Body of pancreas (tissue), 4 donors: ENCODE results near the gene ST6GAL1. TPM values are rescaled to one million over a fixed set of nuclear protein-coding genes. Genes with fewer than 3 reads are reported as not detected.
A peak's percentile ranks its signal among the peaks of the same experiment; 100 is the strongest.

ENCODE experiments used
- ATAC-seq: fragments of 150-250 bp; one replicate; pipeline ENCODE4 v1.9.1; 2016
- DNase-seq, 4 donors: peaks; one replicate each; pipeline ENCODE4 v3.0.0-alpha.2; 2019
- H3K27ac ChIP-seq, 4 donors: fragments of 200-600 bp; sonication (generic); 1 replicate in 3 of 4; 2 replicates in 1 of 4; pipeline versions ENCODE4 v1.5.1 to v1.6.1; 2016 to 2019; ENCODE audit warnings: mild to moderate bottlenecking in 1 of 4, mixed read lengths in 1 of 4, moderate library complexity in 1 of 4
- H3K27me3 ChIP-seq, 2 donors: fragments of 200-600 bp; sonication (generic); one replicate each; pipeline ENCODE4 v1.6.0; 2016; ENCODE audit warnings: mild to moderate bottlenecking in 1 of 2
- H3K36me3 ChIP-seq, 2 donors: fragments of 200-600 bp; sonication (generic); replicated peaks in 1 of 2; 2 replicates each; pipeline ENCODE4 v1.5.1; 2016; ENCODE audit warnings: low read depth in 2 of 2; ENCODE audit not compliant: insufficient read depth in 1 of 2
- H3K4me1 ChIP-seq: fragments of 200-600 bp; sonication (generic); one replicate; pipeline ENCODE4 v1.6.0; 2016
- H3K4me3 ChIP-seq, 2 donors: fragments of 200-600 bp; sonication (generic); 1 replicate in 1 of 2; 2 replicates in 1 of 2; pipeline ENCODE4 v1.5.1; 2016 to 2019
- H3K9me3 ChIP-seq, 3 donors: fragments of 200-600 bp; sonication (generic); 1 replicate in 2 of 3; 2 replicates in 1 of 3; pipeline ENCODE4 v1.5.1; 2016
- CTCF ChIP-seq, 7 experiments: fragments of 450-650 bp in 4 of 7; fragments of 200-600 bp in 3 of 7; sonication (generic) in 3 of 7; IDR thresholded peaks; one replicate each; pipeline ENCODE4 v1.5.1; 2016 to 2019; ENCODE audit warnings: antibody characterized with exemption in 7 of 7
- POLR2A ChIP-seq, 3 donors: fragments of 450-650 bp; IDR thresholded peaks; one replicate each; pipeline ENCODE4 v1.6.1; 2016; ENCODE audit warnings: antibody characterized with exemption in 3 of 3, mild to moderate bottlenecking in 2 of 3
- WGBS, 2 donors: methylation state at CpG; one replicate each; pipeline ENCODE4 v1.1.5; 2017; 5-methylcytosine and 5-hydroxymethylcytosine counted together
- intact Hi-C: fragments of 100-400 bp; cut with DNase I; formaldehyde crosslinking; loops from one replicate; pipeline ENCODE4 v1.15.1; 2023
- total RNA-seq, 2 donors: library from RNA; depleted of rRNA; stranded (reverse); fragments of >200 nt; gene quantifications; one replicate each; pipeline ENCODE4 v1.1.0, GENCODE V29; 2016

ST6GAL1 gene
- total RNA-seq, 2 donors from 2014 or later = 10.2 to 12.2 TPM

DNA sequence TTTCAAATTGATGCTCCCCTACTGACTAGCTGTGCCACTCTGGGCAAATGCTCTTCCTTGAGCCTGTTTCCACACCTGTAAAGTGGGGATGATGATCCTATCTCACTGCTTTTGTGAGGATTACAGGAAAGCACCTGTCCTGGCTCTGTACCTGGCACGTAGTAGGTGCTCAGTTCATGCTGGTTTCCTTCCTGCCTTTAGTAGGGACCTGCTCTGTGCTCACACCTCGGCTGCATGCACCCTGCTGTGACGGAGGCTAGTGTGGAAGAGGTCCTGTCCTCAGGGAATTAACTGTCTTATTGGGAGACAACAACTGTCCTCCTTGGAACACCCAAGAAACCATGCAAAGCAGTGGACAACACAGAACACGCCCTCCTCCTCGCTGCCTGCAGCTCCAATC, 147.2 kb downstream of the ST6GAL1 start:
- DNase-seq (no peak), ATAC-seq (no peak)
- 50 to 70% methylated on average over 1 to 5 of the region's 5 CpGs for WGBS, 2 donors
- H3K4me3 ChIP-seq = no peak overlapping the region
- no peaks in the 10 kb centered on the region for H3K9me3 ChIP-seq
- intact Hi-C loops = no loop called here
- H3K36me3 ChIP-seq = no peaks in the 10 kb centered on the region
- no peak overlapping the region for H3K27ac ChIP-seq
- no peaks in the 10 kb centered on the region for H3K4me1 ChIP-seq
- H3K27me3 ChIP-seq = no peaks in the 10 kb centered on the region
- TF ChIP-seq CTCF (IDR thresholded peaks at IDR 0.05) (no peak), POLR2A (IDR thresholded peaks at IDR 0.05) (no peak)

GRCh38 chr3:187079090-187080022, 149.0 kb downstream of the ST6GAL1 start:
- no peak for TF ChIP-seq CTCF (IDR thresholded peaks at IDR 0.05)
- no peak for TF ChIP-seq POLR2A (IDR thresholded peaks at IDR 0.05)
- no peak overlapping the region for H3K4me3 ChIP-seq
- 74 to 80% methylated on average over 7 to 8 of the region's 8 CpGs for WGBS, 2 donors

DNA sequence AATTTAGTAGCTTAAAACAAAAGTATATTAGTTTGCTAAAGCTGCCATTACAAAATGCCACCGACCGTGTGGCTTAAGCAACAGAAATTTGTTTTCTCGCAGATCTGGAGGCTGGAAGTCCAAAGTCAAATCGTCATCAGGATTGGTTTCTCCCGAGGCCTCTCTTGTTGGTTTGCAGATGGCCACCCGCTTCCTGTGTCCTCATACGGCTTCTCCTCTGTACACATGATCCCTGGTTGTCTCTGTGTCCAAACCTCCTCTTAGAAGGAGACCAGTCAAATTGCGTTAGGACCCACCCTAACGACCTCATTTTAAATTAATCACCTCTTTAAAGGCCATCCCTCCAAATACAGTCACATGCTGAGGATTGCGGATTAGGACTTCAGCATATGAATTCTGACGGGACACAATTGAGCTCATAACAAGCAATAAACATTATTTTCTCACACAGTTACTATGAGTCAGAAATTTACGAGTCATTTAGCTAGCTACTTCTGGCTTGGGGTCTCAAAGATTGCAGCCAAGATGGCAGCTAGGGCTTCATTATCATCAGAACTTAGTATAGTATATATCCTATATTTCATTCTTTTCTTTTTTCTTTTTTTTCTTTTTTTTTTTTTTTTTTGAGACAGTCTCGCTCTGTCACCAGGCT, 150.6 kb downstream of the ST6GAL1 start:
- 68 to 78% methylated on average over 13 of the region's 13 CpGs for WGBS, 2 donors
- no peak for DNase-seq
- H3K4me1 ChIP-seq = no peaks in the 10 kb centered on the region
- no peak overlapping the region for H3K27ac ChIP-seq
- no peaks in the 10 kb centered on the region for H3K27me3 ChIP-seq
- no peak overlapping the region for H3K4me3 ChIP-seq
- no peaks in the 10 kb centered on the region for H3K9me3 ChIP-seq
- TF ChIP-seq CTCF (IDR thresholded peaks at IDR 0.05) (no peak), POLR2A (IDR thresholded peaks at IDR 0.05) (no peak)
- no peaks in the 10 kb centered on the region for H3K36me3 ChIP-seq
- no peak for ATAC-seq
- intact Hi-C loops = no loop called here

More at GRCh38 chr3:187079090-187080022, 149.0 kb downstream of the ST6GAL1 start:
- H3K4me1 ChIP-seq = no peaks in the 10 kb centered on the region
- no peaks in the 10 kb centered on the region for H3K36me3 ChIP-seq
- intact Hi-C loops = no loop called here
- DNase-seq (no peak), ATAC-seq (no peak)
- H3K27ac ChIP-seq = no peak overlapping the region
- no peaks in the 10 kb centered on the region for H3K9me3 ChIP-seq
- H3K27me3 ChIP-seq = no peaks in the 10 kb centered on the region

DNA sequence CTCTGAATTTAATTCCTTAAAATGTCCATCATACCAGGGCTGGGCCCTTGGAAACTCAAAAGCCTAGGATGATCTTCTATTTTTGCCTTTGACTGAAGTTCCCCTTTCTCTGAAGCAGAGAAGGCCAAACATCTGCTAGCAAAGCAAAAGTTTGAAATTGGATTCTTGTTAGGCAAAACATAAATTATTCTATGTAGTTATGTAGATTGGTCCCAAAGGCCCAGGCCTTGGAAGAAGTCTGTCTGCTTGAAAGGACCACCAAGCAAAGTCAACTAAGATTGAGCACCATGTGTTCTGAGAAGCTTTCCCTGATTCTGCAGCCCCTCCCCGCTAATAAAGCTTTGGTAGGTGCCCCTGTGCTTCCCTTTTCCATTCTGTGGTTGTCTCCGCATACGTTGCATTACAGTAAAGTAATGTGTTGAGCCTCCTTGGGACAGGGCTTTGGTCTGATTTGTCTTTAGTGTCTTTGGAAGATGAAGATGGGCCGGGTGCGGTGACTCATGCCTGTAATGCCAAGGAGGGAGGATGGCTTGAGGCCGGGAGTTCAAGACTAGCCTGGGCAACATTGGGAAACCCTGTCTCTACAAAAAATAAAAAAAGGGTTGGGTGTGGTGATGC, 152.5 kb downstream of the ST6GAL1 start:
- DNase-seq (peak in 1 of 4 donors; percentile 10), ATAC-seq (no peak)
- Histone ChIP-seq H3K4me3 (no peak overlapping the region), H3K27ac (no peak overlapping the region), H3K36me3 (no peaks in the 10 kb centered on the region), H3K9me3 (no peaks in the 10 kb centered on the region), H3K4me1 (no peaks in the 10 kb centered on the region), H3K27me3 (no peaks in the 10 kb centered on the region)
- intact Hi-C loops = no loop called here
- 66 to 84% methylated on average over 6 of the region's 6 CpGs for WGBS, 2 donors
- TF ChIP-seq CTCF (IDR thresholded peaks at IDR 0.05) (no peak), POLR2A (IDR thresholded peaks at IDR 0.05) (no peak)
